NB4 (cell line): ENCODE data around the gene CFAP91.

Source experiments
- DNase-seq: peaks from one replicate; pipeline ENCODE4 v3.0.0; 2010; ENCODE audit warnings: low read depth
- H3K4me3 ChIP-seq: one replicate; pipeline ENCODE4 v1.5.1; 2011; ENCODE audit warnings: mild to moderate bottlenecking, low read depth, low read length, moderate library complexity
- CTCF ChIP-seq: IDR thresholded peaks from one replicate; pipeline ENCODE4 v1.5.1; 2012; ENCODE audit warnings: low read depth, low read length
- MAX ChIP-seq: IDR thresholded peaks from 2 replicates; pipeline ENCODE4 v1.6.1; 2011; ENCODE audit warnings: low read depth, low read length
- MYC ChIP-seq: IDR thresholded peaks from 2 replicates; pipeline ENCODE4 v1.6.1; 2011; ENCODE audit warnings: low read depth, low read length
- POLR2A ChIP-seq: IDR thresholded peaks from 2 replicates; pipeline ENCODE4 v1.6.1; 2011; ENCODE audit warnings: mild to moderate bottlenecking; ENCODE audit not compliant: insufficient read length; ENCODE audit errors: extremely low read depth

The CFAP91 gene

GRCh38 chr3:119726909-119727308 lies 24.1 kb downstream of the CFAP91 start:
- TF ChIP-seq MYC (no peak), CTCF (no peak), POLR2A (no peak), MAX (no peak)
- DNase-seq: no peak
- H3K4me3 ChIP-seq: no peak overlapping the region

- no peak for DNase-seq
- TF ChIP-seq POLR2A (no peak), MAX (no peak), CTCF (no peak), MYC (no peak)
- H3K4me3 ChIP-seq: no peak overlapping the region
Observed at GRCh38 chr3:119729996-119730395, 27.2 kb downstream of the CFAP91 start.

GRCh38 chr3:119731560-119732343 lies 28.9 kb downstream of the CFAP91 start:
- TF ChIP-seq POLR2A: no peak
- TF ChIP-seq CTCF: no peak
- no peak for TF ChIP-seq MAX
- TF ChIP-seq MYC: no peak
- no peak overlapping the region for H3K4me3 ChIP-seq
- DNase-seq: no peak

GRCh38 chr3:119733812-119734211 lies 31.0 kb downstream of the CFAP91 start:
- no peak for TF ChIP-seq CTCF
- no peak for DNase-seq
- H3K4me3 ChIP-seq: no peak overlapping the region

- TF ChIP-seq MAX: no peak
- TF ChIP-seq CTCF: no peak
- no peak for TF ChIP-seq MYC
- TF ChIP-seq POLR2A: no peak
- H3K4me3 ChIP-seq: no peak overlapping the region
- no peak for DNase-seq
Observed at GRCh38 chr3:119738741-119739140, 35.9 kb downstream of the CFAP91 start.
